Brain microvascular endothelial cell (primary cell): Measurements from ENCODE around the gene CISD3.

ENCODE experiments used
- DNase-seq: peaks from one replicate; pipeline ENCODE4 v3.0.0-alpha.2; 2020
- H3K27ac ChIP-seq: fragments of 250-450 bp; sonication (Bioruptor Pico); 2 replicates; pipeline ENCODE4 v1.5.1; 2020; ENCODE audit warnings: mild to moderate bottlenecking, moderate library complexity
- H3K27me3 ChIP-seq: fragments of 250-450 bp; sonication (Bioruptor Pico); replicated peaks from 2 replicates; pipeline ENCODE4 v1.5.1; 2020; ENCODE audit warnings: mild to moderate bottlenecking
- H3K36me3 ChIP-seq: fragments of 250-450 bp; sonication (Bioruptor Pico); replicated peaks from 2 replicates; pipeline ENCODE4 v1.5.1; 2020; ENCODE audit warnings: mild to moderate bottlenecking
- H3K4me3 ChIP-seq: 2 replicates; pipeline ENCODE4 v1.5.1; 2011; ENCODE audit warnings: low read depth, mild to moderate bottlenecking, control low read depth, low read length, moderate library complexity
- in situ Hi-C: cut with HindIII; loops from 2 replicates; pipeline ENCODE4 v1.10.0; 2017; ENCODE audit warnings: low sequenced_read_pairs, low pct_ligation_motif_present
- TF ChIP-seq, protein P1 (sequence below): IDR thresholded peaks from 2 replicates; pipeline ENCODE4 v1.5.1; 2011; ENCODE audit warnings: low read depth, mild to moderate bottlenecking, moderate library complexity, low read length, control low read depth, inconsistent platforms; ENCODE audit errors: missing control alignments

The CISD3 gene

DNA sequence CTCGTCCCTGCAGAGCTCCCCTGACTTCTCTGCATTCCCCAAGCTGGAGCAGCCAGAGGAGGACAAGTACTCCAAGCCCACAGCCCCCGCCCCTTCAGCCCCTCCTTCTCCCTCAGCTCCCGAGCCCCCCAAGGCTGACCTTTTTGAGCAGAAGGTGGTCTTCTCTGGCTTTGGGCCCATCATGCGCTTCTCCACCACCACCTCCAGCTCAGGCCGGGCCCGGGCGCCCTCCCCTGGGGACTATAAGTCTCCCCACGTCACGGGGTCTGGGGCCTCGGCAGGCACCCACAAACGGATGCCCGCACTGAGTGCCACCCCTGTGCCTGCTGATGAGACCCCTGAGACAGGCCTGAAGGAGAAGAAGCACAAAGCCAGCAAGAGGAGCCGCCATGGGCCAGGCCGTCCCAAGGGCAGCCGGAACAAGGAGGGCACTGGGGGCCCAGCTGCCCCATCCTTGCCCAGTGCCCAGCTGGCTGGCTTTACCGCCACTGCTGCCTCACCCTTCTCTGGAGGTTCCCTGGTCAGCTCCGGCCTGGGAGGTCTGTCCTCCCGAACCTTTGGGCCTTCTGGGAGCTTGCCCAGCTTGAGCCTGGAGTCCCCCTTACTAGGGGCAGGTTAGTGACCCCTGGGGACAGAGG, 13.7 kb upstream of the CISD3 start:
- TF ChIP-seq, protein P1, sequence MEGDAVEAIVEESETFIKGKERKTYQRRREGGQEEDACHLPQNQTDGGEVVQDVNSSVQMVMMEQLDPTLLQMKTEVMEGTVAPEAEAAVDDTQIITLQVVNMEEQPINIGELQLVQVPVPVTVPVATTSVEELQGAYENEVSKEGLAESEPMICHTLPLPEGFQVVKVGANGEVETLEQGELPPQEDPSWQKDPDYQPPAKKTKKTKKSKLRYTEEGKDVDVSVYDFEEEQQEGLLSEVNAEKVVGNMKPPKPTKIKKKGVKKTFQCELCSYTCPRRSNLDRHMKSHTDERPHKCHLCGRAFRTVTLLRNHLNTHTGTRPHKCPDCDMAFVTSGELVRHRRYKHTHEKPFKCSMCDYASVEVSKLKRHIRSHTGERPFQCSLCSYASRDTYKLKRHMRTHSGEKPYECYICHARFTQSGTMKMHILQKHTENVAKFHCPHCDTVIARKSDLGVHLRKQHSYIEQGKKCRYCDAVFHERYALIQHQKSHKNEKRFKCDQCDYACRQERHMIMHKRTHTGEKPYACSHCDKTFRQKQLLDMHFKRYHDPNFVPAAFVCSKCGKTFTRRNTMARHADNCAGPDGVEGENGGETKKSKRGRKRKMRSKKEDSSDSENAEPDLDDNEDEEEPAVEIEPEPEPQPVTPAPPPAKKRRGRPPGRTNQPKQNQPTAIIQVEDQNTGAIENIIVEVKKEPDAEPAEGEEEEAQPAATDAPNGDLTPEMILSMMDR: no peak
- Histone ChIP-seq H3K36me3 (peaks cover 30% of the 10 kb centered on the region), H3K27me3 (no peaks in the 10 kb centered on the region), H3K4me3 (no peak overlapping the region), H3K27ac (no peak overlapping the region)
- in situ Hi-C loops: no loop called here
- no peak for DNase-seq

DNA sequence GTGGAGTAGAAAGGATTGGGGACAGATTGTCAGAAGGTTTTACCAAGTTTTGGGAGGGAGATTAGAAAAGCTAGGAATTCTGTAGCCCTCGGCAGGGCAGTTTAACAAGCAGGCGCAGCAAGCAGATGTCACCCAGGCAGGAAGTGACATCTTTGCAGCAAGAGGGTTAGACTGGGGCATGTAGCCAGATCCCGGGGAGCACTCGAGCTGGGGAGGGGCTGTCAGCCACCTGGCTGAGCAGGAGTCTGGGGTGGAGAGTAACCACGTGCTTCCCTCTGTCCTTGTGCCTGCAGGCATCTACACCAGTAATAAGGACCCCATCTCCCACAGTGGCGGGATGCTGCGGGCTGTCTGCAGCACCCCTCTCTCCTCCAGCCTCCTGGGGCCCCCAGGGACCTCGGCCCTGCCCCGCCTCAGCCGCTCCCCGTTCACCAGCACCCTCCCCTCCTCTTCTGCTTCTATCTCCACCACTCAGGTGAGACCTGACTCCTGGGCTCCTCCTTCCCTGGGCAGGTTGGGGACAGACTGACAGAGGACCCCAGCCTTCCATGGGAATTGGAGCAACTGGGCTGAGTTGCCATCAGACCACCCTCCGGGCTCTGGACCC, 12.9 kb upstream of the CISD3 start:
- DNase-seq: no peak
- TF ChIP-seq, protein P1: no peak
- Histone ChIP-seq H3K4me3 (no peak overlapping the region), H3K27me3 (no peaks in the 10 kb centered on the region), H3K36me3 (peaks cover 22% of the 10 kb centered on the region), H3K27ac (no peak overlapping the region)
- in situ Hi-C loops: no loop called here

DNA sequence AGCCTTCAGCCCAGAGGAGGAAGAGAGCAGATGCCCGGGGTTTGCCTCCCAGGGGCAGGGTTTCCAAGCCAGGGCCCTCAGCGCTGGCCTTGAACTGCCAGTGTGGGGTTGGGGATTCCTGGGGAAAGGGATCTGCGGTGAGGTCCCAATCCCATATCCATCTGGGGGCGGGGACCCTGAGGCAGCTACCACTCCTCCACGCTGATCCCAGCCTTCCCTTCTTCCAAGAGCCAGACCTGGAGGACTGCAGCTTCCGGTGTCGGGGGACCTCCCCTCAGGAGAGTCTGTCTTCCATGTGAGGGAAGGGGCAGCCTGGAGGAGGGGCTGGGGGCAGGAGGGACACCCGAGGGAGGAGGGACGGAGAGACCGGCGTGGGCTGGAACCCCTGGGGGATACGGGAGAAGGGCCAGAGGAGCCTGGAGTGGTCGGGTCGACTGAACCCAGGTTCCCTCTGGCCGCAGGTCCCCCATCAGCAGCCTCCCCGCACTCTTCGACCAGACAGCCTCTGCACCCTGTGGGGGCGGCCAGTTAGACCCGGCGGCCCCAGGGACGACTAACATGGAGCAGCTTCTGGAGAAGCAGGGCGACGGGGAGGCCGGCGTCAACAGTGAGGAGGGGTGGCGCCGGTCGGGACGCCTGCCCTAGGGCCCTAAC, 10.7 kb upstream of the CISD3 start:
- no peak for DNase-seq
- TF ChIP-seq, protein P1: no peak
- no peak overlapping the region for H3K4me3 ChIP-seq
- no peaks in the 10 kb centered on the region for H3K27me3 ChIP-seq
- in situ Hi-C loops: no loop called here
- peaks cover 12% of the 10 kb centered on the region for H3K36me3 ChIP-seq
- H3K27ac ChIP-seq: no peak overlapping the region

DNA sequence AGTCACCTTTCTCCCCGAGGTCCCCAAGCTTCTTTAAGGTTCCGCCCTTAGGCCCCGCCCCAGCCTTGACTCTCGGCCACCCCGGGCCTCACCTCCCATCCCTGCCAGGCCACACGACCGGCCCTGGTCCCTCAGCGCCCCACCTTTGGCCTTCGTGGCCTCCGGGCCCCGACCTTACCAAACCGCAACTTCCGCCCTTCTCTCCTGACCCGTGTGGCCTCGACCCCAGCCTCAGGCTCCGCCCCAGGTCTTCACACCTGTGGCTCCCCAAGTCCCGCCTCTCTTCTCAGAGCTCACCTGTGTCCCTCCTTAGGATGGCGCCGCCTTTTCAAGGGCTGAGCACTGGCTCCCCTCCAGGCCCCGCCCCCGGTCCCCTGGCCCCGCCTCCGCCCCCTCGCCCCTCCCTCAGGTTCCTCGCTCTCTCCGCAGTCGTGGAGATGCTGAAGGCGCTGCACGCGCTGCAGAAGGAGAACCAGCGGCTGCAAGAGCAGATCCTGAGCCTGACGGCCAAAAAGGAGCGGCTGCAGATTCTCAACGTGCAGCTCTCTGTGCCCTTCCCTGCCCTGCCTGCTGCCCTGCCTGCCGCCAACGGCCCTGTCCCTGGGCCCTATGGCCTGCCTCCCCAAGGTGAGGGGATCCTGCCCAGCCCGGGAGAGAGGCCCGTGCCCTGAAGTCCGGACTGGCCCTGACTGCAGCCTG, 10.0 kb upstream of the CISD3 start:
- H3K36me3 ChIP-seq: peaks cover 16% of the 10 kb centered on the region
- H3K27ac ChIP-seq: no peak overlapping the region
- no peak for DNase-seq
- H3K27me3 ChIP-seq: no peaks in the 10 kb centered on the region
- TF ChIP-seq, protein P1: no peak
- in situ Hi-C loops: no loop called here
- H3K4me3 ChIP-seq: no peak overlapping the region

DNA sequence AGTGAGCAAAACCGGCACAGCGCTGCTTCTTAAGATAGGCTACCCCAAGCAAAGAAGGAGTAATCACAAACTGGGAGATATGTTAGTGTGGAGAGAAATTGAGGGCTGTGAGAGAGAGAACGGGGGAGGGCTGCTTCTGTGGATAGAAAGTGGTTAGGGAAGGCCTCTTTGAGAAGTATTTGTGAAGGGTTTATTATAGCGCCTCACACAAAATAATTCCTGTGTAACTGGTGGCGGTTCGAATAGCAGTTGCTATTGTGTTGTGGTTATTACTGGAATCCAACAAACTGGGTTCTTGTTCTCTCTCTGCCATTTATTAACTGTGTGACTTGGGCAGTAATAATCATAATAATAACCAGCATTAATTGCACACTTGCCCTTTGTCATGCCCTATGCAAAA, 9.2 kb upstream of the CISD3 start:
- in situ Hi-C loops: no loop called here
- H3K4me3 ChIP-seq: no peak overlapping the region
- no peak overlapping the region for H3K27ac ChIP-seq
- H3K27me3 ChIP-seq: no peaks in the 10 kb centered on the region
- H3K36me3 ChIP-seq: peaks cover 12% of the 10 kb centered on the region
- TF ChIP-seq, protein P1: no peak
- DNase-seq: no peak
